NCI-H748 (cell line): ENCODE measurements around the gene DMWD.

ENCODE experiments used
- DNase-seq: peaks from one replicate; lab custom pipeline; 2025; ENCODE audit not compliant: unreplicated experiment; lab: John Stamatoyannopoulos, UW

The DMWD gene

GRCh38 chr19:45789035-45789786, 3.4 kb downstream of the DMWD start:
- DNase-seq: no peak

GRCh38 chr19:45786533-45786894, 6.1 kb downstream of the DMWD start:
- no peak for DNase-seq

- no peak for DNase-seq
Measured at GRCh38 chr19:45785781-45786532, 6.7 kb downstream of the DMWD start.

- DNase-seq: no peak
Measured at GRCh38 chr19:45785097-45785496, 7.5 kb downstream of the DMWD start.

GRCh38 chr19:45784096-45784495, 8.5 kb downstream of the DMWD start:
- no peak for DNase-seq

- no peak for DNase-seq
Measured at GRCh38 chr19:45782820-45783785, 9.5 kb downstream of the DMWD start.

GRCh38 chr19:45782162-45782691, 10.4 kb downstream of the DMWD start, which contains the start of gene DMPK:
DMPK (minus strand) TSS chr19:45782490; CDS start chr19:45782352, 138 bp downstream.
- no peak for DNase-seq

GRCh38 chr19:45781214-45782161, 11.2 kb downstream of the DMWD start:
- peak; percentile 73 for DNase-seq

GRCh38 chr19:45780448-45781213, 12.0 kb downstream of the DMWD start:
- no peak for DNase-seq

- no peak for DNase-seq
Measured at GRCh38 chr19:45780146-45780447, 12.5 kb downstream of the DMWD start.

- DNase-seq: peak; percentile 90
Measured at GRCh38 chr19:45779231-45780145, 13.2 kb downstream of the DMWD start.

GRCh38 chr19:45778010-45778661, 14.5 kb downstream of the DMWD start:
- DNase-seq: no peak

- DNase-seq: no peak
Measured at GRCh38 chr19:45777395-45777961, 15.2 kb downstream of the DMWD start.

GRCh38 chr19:45774765-45775164, 17.9 kb downstream of the DMWD start:
- DNase-seq: no peak

- DNase-seq: no peak
Measured at GRCh38 chr19:45773384-45773783, 19.3 kb downstream of the DMWD start.

GRCh38 chr19:45772912-45773311, 19.7 kb downstream of the DMWD start:
- DNase-seq: no peak

- no peak for DNase-seq
Measured at GRCh38 chr19:45772130-45772840, 20.4 kb downstream of the DMWD start.
